Fibroblast of mammary gland (primary cell): ENCODE results near the gene ZDHHC14.

ENCODE experiments used
- DNase-seq: peaks from one replicate; pipeline ENCODE4 v3.0.0-alpha.2; 2010; ENCODE audit warnings: low read depth
- H3K4me3 ChIP-seq: 2 replicates; pipeline ENCODE4 v1.5.1; 2011; ENCODE audit warnings: low read depth, mild to moderate bottlenecking, low read length, moderate library complexity; ENCODE audit not compliant: control insufficient read depth
- TF ChIP-seq, protein P1 (sequence below): conservative IDR thresholded peaks from 2 replicates; pipeline ENCODE4 v1.5.1; 2011; ENCODE audit warnings: low read depth, low read length, inconsistent platforms; ENCODE audit not compliant: control insufficient read depth, insufficient read depth

Gene ZDHHC14

DNA sequence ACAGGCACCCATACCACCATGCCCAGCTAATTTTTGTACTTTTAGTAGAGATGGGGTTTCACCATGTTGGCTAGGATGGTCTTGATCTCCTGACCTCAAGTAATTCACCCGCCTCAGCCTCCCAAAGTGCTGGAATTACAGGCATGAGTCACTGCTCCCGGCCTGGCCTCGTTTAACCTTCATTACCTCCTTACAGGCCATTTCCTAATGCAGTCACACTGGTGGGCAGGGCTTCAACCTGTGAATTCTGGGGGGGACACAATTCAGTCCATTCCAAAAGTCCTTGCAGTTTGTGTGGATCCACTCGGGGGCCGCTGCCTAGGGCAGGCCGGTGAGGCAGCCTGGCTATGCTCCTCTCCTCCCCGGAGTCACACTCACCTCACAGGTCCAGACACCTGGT lies 329.6 kb downstream of the ZDHHC14 start:
- no peak overlapping the region for H3K4me3 ChIP-seq
- TF ChIP-seq, protein P1, sequence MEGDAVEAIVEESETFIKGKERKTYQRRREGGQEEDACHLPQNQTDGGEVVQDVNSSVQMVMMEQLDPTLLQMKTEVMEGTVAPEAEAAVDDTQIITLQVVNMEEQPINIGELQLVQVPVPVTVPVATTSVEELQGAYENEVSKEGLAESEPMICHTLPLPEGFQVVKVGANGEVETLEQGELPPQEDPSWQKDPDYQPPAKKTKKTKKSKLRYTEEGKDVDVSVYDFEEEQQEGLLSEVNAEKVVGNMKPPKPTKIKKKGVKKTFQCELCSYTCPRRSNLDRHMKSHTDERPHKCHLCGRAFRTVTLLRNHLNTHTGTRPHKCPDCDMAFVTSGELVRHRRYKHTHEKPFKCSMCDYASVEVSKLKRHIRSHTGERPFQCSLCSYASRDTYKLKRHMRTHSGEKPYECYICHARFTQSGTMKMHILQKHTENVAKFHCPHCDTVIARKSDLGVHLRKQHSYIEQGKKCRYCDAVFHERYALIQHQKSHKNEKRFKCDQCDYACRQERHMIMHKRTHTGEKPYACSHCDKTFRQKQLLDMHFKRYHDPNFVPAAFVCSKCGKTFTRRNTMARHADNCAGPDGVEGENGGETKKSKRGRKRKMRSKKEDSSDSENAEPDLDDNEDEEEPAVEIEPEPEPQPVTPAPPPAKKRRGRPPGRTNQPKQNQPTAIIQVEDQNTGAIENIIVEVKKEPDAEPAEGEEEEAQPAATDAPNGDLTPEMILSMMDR, result no peak
- DNase-seq, result peak; percentile 63

DNA sequence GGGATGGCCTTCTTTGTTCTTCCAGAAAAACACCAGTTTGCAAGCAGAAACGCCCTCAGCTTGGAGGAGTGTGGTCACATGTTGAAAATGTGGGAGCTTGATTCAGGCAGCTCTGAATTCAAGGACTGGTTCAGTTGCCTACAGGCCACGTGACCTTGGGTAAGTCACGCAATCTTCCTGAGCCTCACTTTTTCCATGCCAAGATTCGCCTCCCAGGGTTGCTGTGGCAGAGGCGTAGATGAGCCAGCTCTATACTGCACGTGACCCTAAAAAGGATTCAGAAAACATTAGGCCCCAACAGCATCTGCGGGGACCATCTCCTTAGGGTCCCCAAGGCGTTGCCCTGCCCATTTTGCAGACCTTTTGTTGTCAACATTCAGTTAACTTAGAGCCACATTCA lies 330.1 kb downstream of the ZDHHC14 start:
- TF ChIP-seq, protein P1, result no peak
- H3K4me3 ChIP-seq, result no peak overlapping the region
- DNase-seq, result no peak

DNA sequence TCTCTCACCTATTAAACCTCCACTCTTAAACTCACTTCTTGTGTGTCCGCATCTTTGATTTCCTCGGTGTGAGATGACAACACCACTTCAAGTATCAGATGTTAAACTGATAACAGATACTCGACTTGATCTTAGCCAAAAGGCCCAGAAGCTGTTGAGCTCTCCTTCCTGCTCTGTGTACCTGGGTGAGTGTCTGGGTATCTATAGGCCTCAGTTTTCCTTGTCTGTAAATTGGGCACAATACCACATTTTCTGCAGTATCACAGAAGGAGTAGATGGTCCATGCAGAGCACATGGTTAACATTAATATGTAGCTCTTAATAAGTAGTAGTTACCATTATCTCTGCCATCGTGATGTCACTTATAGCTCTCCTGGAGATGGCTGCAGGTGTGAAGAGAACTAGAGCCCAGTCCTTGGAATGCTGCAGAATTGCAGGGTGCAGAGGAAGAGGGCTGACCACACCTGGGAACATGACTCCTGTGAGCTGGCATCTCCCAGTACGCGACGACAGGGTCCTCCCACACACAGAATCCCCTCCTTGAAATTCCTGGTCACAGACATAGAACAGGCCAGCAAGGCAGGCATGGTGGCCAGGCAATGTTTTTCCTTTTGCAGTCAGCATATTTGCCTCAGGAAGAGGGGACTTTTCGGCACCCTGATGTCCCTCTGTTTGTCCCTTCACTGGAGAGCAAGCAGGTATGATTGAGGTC lies 331.8 kb downstream of the ZDHHC14 start:
- H3K4me3 ChIP-seq, result no peak overlapping the region
- DNase-seq, result no peak
- TF ChIP-seq, protein P1, result no peak

DNA sequence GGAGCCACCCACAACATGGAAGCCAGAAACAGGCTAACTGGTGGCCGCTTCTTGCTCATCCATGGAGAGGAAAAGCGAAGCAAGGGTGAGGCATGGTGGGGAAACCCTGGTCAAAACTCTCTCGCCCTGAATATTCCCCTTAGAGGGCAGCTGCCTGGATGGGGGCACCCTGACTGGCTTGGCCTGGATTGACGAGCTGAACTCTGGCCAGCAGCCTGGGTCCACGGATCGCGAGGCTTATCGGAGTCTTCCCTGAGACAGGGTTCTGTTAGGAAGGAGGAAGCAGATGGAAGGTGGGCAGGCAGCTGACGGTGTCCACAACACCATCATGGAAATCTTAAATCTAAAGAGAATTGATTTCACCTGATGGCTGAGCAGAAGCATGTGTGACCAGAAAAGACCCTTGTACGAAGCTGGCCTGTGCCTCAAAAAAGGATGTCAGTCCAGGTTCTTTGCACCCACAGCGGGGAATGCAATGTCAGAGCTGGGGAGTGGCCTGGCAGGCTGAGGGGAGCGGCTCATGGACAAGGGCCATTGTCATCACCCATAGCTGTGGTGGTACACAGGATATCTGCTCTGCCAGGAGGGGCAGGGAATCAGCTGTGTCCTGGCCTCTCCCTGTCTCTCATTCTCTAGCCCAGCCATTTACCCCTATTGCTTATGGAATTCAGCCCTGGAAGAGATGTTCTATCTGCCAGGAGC lies 332.6 kb downstream of the ZDHHC14 start:
- no peak for DNase-seq
- TF ChIP-seq, protein P1, result no peak
- no peak overlapping the region for H3K4me3 ChIP-seq

DNA sequence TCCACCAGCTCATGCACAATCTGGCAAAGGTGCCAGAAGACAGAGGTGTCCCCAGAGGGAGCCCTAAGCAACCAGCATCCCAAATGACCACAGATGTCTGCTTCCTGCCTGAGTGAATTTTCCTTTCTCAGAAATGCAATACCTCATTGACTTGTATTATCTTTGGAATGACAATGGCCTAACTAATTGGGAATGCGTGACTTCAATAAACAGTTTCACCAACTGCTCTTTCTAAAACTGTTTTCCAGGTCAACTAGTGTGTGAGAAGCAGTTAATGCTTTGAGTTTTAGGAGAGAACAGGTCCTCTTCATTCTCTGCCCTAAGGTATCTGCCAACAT lies 333.1 kb downstream of the ZDHHC14 start:
- no peak overlapping the region for H3K4me3 ChIP-seq
- TF ChIP-seq, protein P1, result no peak
- DNase-seq, result peak; percentile 71

DNA sequence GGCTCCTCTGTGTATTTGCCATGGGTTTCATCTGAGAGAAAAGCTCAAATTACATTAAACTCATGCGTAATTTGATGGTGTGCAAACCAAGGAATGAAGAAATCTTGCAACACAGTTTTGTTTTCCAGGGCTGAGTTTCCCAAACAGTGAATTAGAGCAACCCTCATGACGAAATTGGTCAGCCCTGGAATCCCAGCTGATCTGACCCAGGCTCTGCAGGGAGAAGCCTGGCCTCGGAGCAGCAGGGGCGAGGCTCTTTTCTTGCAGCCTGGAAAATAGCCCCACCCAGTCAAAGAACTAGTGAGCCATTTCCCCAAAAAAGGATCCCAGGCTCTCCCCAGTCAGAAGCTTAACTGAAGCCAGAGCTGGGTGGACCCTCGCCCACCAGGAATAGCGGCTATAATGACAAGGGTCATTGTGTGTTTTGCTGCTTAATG lies 334.8 kb downstream of the ZDHHC14 start:
- peak; percentile 98 for DNase-seq
- H3K4me3 ChIP-seq, result no peak overlapping the region
- TF ChIP-seq, protein P1, result no peak
